Smooth muscle cell of the brain vasculature (primary cell): ENCODE measurements around the gene VGLL1.
A peak's percentile ranks its signal among the peaks of the same experiment; 100 is the strongest.

ENCODE experiments used
- DNase-seq: peaks from one replicate; pipeline ENCODE4 v3.0.0-alpha.2; 2012; ENCODE audit warnings: low read depth, low spot score

Gene VGLL1, protein sequence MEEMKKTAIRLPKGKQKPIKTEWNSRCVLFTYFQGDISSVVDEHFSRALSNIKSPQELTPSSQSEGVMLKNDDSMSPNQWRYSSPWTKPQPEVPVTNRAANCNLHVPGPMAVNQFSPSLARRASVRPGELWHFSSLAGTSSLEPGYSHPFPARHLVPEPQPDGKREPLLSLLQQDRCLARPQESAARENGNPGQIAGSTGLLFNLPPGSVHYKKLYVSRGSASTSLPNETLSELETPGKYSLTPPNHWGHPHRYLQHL

DNA sequence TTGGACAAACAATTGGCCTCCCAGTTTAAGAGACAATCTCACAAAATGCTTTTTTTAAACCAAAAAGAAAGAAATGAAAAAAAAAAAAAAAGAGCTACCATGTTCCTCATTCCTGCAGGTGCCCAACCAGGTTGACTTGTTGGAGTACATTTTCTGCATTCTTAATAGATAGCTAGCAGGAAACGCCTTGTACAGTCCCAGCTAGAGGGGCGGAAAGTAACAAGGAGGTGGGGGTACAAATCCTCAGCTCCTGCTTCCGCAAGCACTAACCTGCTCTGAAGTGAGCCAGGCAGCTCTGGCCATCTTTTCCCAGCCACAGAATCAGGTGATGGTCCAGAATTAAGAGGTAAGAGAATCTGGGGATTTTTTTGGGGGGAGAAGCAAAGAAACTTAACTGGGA is at the start of gene VGLL1:
VGLL1 (plus strand) TSS at position 265 of the 400 bp plus-strand sequence. CDS start 3,806 bp downstream, outside the sequence.
- no peak for DNase-seq

DNA sequence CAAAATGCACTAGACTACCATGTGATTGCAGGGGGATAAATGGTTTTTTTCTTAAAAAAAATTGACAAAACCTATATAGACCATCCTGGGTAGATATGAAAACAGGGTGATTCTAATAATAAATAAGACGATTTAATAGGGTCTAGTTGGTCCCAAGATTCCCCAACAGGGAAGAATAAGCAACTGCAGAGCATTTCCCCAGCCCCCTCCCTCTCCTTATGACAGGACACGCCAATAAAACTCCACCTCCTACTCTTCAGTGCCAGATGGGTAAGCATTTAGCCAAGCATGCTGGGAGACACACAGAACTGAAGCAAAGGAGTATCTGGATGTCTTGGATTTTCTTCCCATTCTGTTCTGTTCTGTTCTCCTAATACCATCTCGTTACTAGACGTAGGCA is 44.4 kb upstream of the VGLL1 start, which contains the start of gene BRS3:
BRS3 (plus strand) TSS at position 301 of the 400 bp plus-strand sequence. CDS start 168 bp downstream, outside the sequence.
- no peak for DNase-seq

DNA sequence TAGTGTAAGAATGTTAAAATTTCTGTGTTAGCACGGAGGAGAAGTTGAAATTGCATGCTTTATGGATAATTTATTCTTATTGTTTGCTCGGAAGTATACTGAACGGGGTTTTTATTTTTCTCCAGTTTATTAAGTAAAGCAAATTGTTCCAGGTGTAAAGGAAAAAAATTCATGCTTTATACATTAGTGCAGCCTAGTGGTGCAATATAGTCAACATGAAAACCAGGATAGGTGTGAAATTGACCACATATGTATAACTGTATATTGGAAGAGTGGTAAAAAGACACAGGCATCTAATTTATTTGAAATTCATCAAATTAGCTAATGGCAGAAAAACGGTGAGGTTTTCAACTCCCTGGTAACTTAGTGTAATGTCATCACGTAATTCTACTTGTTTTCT is 43.3 kb upstream of the VGLL1 start:
- DNase-seq = no peak

DNA sequence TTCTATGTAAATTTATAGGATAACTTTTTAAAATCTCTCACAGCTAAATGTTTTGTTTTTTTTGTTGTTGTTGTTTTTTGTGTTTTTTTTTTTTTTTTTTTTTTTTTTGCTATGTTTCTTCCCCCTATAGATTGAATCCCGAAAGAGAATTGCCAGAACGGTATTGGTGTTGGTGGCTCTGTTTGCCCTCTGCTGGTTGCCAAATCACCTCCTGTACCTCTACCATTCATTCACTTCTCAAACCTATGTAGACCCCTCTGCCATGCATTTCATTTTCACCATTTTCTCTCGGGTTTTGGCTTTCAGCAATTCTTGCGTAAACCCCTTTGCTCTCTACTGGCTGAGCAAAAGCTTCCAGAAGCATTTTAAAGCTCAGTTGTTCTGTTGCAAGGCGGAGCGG is 40.2 kb upstream of the VGLL1 start:
- no peak for DNase-seq

DNA sequence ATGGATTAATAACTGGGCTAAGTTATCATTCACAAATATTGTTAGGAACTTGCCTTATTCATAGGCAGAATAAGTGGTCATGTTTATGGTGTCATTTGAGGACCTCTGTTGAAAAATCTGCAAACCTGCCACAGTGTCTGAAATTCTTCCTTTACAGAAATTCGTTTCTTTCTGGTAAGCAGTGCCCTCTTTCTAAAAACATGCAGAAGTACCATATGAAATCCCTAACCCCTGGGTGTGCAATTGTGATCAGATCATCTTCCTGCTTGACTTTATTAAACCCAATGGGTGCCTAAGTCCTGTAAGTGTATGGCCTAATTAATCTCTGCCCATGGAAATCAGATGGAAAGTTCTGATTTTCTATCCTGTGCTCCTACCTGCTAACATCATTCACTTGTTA is 39.0 kb upstream of the VGLL1 start:
- DNase-seq = no peak

DNA sequence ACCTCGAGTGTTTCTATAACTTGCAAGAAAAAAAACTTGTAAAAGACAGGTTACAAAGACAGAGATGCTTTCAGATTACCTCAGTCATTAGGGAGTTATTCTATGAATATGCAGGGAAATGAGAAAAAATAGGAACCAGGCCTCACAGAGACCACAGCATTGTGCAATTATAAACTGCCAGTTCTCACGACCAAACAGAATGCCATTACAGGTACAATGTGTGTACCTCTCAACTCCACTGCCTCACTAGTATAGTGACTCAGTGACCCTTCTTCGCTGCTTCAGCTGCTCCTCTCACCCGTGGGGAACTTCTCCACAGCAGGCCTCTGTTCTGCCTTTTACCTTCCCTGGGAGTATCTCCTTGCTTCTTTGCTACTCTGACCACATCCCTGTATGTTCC is 37.0 kb upstream of the VGLL1 start:
- DNase-seq = no peak

DNA sequence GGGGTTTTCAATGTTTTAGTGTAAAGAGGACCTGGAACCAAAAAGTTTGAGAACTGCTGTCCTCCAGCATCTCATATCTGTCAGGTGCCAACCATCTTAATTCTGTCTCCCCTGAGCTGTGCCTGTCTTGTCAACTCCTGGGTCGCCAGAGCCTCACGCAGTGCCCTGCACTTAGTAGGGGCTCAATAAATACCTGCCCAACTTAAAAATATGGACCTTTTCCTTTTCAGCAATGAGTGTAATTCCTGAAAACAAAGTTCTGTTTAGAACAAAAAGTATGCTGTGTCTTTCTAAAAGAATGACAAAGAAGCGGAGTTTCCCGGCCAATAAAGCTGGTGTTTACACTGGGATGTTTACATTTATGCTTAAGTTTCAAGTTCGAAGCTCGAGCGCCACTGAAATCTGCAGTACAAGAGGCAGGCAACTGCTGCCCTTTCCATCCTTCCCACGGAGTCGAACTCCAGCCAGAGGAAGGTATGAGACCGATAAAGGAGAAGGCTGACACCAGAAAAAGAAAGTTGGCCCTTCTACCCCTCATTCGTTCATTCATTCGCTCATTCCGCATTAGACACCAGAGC is 35.7 kb upstream of the VGLL1 start:
- no peak for DNase-seq

DNA sequence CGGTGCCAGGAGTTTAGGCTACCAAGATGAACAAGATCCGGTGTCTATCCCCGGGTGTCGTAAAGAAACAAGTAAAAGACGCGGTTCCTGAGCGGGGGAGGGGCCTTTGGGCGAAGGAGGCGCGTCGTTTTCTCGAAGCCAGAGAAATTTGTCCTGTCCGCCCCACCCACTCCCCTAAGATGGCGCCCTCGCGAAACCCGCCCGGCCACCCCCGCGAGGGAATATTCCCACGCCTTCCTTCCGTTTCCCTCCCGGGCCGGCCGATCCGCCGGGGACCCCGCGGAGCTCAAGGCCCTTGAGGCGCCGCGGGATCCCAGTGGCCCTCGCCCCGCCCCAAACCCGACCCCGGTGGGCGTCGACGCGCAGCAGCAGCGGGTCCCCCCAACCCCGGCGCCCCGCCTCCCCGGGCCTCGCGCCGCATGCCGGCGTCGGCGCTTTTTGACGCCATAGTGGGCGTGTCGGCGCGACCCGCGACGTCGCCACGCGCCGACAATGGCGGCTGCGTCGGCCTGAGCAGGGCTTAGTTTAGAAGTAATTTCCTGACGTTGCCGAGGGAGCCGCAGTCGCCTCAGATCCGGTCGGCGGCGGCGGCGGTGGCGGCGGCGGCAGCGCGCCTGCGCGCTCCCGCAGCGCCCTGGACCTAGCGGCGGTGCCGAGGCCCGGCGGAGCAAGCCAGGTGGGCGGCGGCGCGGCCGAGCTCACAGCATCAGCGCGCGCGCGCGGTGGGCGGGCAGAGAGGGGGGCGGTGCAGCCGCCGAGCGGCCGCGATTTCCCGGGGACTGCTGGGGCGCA is 35.1 kb upstream of the VGLL1 start:
- DNase-seq = peak; percentile 55

DNA sequence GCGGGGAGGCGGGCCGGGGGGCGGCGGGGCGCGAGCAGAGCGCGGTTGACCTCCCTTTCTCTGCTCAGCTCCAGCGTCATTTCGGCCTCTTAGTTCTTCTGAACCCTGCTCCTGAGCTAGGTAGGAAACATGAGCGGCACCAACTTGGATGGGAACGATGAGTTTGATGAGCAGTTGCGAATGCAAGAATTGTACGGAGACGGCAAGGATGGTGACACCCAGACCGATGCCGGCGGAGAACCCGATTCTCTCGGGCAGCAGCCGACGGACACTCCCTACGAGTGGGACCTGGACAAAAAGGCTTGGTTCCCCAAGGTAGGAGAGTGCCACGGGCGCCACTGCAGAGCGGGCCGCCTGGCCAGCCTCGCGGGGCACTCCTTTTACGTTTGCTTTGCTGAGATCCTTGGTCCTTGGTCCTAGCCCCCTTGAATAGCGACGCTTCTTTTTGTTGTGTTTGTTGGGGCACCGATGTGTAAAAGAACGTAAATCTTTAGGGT is 34.4 kb upstream of the VGLL1 start, which contains the start of gene HTATSF1:
HTATSF1 (plus strand) TSS at position 37 of the 497 bp plus-strand sequence; CDS start at position 130, 93 bp downstream.
- no peak for DNase-seq

DNA sequence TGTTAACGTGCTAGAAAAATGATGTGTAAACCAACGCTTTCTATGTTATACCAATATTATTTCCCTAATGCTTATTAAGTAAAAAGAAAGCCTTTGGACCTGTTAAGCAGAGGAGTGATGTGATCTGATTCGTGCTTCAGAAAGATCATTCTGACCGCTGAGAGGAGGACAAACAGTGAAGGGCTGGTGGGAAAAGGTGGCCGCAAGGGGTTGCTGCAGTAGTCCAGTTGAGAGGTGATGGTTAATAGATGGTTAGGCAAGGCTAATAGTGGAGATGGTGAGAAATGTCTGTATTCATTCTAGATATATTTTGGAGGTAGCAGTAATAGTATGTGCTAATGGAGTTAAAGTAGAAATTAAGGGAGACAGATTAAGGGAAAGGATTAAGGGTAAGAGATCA is 12.9 kb upstream of the VGLL1 start:
- DNase-seq = no peak

DNA sequence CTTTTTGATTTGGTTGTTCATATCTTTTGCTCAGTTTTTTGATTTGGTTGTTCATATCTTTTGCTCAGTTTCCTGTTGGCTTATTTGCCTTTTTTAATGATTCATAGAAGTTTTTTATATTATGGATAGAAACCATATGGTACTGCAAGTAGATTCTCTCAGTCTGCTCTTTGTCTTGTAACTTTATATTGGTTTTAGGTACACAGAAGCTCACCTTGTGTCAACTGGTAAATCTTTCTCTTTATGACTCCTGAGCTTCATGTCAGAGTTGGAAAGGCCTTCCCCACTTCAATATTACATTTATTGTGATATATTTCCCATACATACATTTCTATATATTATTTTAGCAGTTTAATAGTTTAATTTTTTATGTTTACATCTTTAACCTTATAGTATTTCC is 8.2 kb upstream of the VGLL1 start:
- DNase-seq = no peak

DNA sequence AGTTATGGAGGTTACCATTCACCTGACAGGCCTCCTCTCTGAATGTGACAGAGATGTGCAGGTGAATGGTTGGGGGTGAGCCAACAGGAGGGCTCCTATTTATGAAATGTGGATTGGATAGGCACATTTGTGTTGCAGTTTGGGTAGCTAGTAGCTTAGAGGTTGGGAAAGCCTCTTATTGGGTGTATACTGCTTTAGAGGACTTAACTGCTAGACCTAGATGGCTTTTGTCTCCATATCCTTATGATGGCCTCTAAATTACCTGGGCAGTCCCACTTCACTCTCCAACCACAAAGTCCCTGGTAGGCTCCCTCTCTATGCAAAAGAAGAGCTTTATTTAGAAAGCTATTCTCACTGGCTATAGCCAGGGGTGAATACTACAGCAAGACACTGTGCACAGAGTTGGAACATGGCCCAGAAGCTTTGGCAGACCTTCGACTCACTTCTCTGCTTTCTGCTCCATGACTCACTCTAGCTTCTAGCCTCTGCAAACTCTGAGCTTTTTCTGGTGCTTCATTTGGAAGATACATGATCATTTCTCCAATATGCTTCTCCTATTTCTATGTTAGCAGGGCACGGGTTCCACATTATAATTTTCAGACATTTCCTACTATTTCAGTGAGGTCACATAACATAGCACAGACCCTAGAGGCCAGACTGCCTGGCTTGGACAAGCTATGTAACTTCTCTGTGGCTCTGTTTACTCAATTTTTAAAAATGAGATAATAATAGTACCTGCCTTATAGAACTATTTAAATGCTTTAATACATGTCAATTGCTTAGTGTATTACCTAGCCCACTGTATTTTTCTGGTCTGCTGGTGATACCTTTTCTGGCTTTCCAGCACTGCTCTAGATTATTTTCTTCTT is 6.0 kb upstream of the VGLL1 start:
- peak; percentile 29 for DNase-seq

DNA sequence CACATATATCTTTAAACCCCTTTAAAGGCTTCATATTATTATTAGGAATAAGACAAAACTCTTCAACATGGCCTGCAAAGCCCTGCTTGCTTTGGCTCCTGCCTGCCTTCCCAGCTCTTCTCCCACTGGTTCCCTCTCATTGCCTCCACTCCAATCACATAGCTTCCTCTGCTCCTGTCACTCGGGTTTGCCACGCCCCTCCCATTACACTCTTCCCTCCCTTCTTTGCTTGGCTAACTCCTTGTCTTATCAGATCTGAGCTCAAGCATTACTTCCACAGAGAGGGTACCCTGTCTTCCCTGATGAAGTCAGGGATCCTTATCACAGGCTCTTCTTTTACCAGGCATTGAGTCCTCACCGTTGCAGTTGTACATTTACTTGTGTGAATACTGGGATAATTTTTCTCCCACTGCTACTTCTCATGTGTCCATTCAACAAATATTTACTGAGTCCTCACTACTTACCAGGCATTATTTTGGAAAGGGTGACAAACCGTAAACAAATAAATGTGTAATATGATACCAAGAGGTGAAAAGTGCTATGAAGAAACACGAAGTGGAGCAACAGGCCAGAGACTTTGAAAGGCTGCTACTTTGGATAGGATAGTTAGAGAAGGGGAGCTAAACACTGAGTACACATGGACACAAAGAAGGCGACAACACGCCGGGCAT is 3.2 kb upstream of the VGLL1 start:
- no peak for DNase-seq

DNA sequence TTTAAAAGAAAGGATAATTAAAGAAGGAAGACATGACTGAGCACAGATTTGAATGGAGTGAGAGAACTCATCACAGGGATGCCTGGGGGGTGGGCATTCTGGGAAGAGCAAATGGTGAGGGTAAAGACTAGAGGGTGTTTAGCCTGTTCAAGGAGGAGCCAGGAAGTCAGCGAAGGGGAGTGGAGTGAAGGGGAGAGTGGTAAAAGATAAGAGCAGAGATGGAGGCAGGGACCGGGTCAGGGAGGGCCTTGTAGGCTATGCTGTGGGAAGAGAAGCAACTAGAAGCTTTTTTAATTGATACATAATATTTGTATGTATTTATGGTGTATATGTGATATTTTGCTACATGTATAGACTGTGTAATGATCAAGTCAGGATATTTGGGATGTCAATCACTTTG is 2.2 kb upstream of the VGLL1 start:
- DNase-seq = no peak

DNA sequence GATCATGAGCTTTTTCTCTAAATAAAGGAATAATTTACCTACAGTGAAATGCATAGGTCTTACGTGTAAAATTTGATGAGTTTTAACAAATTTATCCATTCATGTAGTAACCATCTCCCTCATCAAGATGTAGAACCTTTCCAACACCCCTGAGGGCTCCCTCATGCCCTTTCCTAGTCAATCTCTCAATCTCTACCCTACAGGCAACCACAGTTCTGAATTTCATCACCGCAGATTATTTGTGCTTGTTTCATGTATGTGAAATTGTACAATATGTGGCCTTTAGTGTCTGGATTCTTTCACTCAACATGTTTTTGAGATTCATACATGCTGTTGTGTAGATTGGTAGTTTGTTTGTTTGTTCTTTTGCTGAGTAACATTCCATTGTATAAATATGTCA is 2.1 kb downstream of the VGLL1 start:
- DNase-seq = no peak

DNA sequence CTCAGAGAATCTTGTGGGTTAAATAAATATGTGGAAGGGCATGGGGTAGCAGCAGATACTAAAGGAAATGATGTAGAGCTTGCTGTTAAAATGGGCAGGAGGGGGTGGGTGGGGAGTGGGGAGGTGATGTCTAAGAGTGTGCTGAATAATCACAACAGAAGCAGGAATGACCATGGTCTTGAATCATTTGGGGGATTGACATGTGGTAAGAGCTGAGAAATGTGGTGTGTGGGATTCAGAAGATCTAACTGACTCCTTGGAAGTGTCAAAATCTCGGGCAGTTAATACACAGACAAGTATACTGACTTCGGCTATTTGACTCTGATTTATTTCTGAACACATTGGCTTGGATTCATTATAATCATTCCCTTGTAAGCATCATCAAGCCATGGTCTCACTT is 6.8 kb downstream of the VGLL1 start:
- DNase-seq = no peak

DNA sequence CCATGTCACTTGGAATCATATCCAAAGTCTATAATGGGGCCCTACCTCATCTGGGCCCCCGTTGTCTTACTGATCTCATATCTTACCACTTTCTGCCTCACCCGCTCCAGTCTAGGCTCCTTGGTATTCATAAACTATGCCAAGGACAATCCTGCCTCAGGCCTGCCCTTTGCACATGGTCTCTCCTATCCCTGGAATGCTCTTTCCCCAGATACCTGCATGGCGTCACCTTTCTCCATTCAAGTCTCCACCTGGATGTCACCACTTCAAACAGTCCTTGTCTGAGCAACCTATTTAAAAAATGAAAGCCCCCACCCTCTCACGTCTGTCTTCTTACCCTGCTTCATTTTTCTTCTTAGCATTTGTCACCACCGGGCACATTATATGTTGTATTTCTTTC is 8.2 kb downstream of the VGLL1 start:
- no peak for DNase-seq

DNA sequence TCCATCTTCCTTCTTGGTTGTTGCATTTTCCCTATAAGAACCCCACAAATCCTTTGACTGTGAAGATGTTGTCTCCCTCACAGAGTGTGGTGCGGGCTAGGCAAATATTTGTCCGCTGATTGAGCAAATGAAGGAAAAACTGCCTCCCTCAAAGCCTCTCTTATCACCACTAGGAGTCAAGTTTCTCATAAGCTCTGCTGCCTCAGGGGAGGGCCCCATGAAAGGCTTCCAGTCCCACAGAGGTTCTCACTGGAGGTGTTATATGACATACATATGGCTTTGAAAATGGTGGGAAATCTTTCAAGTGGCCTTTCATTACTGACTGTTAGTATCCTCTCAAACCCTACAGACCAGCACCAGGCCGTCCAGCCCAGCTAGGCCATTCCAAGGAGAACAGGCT is 9.3 kb downstream of the VGLL1 start:
- no peak for DNase-seq

DNA sequence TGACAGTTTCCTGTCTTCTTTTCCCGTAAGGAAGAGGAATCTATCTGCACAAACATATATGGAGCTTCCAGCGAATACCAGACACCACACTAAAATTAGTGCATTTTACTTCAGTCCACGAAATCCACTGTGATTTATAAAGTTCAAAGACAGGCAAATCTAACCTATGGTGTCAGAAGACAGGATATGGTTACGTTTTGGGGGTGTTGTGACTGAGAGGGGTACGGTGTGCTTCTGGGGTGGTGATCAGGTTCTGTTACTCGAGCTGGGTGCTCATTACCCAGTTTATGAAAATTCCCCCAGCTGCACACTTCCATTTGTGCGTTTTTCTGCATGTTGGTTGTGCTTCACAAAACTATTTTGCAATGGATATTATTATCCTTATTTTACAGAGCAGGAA is 10.3 kb downstream of the VGLL1 start:
- no peak for DNase-seq

DNA sequence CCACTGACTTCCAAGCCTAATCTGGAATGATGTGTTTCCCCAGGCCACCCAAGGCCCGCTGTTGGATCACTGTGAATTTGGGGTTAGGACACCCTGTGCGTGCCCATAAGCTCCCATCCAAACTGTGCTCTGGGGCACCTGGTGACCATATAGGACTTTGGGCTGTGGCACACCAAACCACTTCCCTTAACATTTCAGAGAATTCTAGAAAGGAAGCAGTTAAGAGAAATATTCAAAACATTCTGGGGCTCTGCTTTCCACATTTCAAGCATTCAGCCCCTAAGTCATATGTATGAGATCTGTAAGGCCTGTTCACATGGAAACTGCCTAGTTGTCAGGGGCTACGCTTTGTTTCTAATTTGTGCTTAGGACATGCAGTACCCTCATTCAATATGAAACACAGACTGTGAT is 14.4 kb downstream of the VGLL1 start:
- no peak for DNase-seq

DNA sequence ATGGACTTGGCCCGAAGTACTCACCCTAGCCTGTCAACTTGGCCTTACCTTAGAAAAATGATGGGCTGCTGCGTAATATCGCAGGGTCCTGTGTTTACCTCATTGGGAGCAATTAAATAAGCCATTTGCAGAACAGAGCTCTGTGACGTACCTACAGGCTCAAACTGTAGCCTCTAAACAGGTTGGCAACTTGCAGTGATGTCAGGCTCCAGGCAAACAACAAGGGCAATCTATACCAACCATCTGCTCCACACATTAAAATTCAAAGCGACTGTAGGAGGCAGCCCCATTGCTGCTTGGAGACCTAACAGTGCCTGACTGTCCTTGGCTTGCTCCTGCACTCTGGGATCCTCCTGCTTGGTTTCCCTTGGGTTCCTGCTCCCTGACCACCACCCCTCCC is 17.2 kb downstream of the VGLL1 start:
- DNase-seq = no peak
